ENCODE data around the gene NDUFS7. TPM values are rescaled to one million over a fixed set of nuclear protein-coding genes. Genes with fewer than 3 reads are reported as not detected.

NDUFS7 gene
- total and polyA plus RNA-seq, 2 donors (not counting 3 experiments of a cell fraction or from before 2014, with no cell fraction given) = 101 to 224 TPM

DNA sequence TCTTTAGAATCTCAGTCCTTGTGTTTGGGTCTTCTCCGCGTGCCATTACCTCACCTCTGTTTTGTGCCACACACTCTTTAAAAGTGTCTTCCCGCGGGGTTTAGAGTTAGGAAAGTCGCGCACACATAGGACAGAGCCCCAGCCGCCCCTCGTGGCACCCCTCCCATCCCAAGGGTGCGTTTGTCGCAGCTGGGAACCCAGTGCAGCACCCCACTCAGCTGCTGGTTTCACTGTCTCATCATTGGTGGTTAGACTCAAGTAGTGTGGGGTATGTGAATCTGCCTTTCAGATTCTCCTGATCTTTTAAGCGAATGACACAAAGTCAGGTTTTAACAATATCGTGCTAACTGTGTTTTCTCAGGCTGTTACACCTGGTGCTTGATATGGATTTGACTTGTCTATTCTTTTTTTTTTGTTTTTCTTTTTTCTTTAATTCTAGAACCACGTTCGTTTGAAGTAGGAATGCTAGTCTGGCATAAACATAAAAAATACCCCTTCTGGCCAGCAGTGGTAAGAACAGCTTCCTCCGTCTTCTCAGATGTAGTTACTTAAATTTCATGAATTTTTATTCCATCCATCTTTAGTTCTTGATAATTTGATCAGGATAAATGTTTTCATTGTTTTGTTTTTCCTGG is 19.5 kb upstream of the NDUFS7 start:
- H3K27me3 ChIP-seq (ENCODE audit: control insufficient read depth in 2 of 2, insufficient read depth in 2 of 2, low read length in 2 of 2) = no peaks in the 10 kb centered on the region
- no peaks in the 10 kb centered on the region for H3K79me2 ChIP-seq (ENCODE audit: control insufficient read depth, insufficient read depth, low read length)
- no peaks in the 10 kb centered on the region for H4K20me1 ChIP-seq (replicated peaks; ENCODE audit: control insufficient read depth, extremely low read depth, insufficient read depth, low read length)
- no peak for DNase-seq (ENCODE audit: low read depth, low spot score)
- BruUV-seq (replicated peaks) = no TSS peak
- ChIA-PET POLR2A (no interaction called here), CTCF (interaction anchor here (0.6 to 1.9 kb wide), 7 partner anchors 9 to 120 kb away, joined by 3 to 9 read pairs (median 5); a partner anchor contains a TSS)
- intact Hi-C loops (cut with micrococcal nuclease) (no loop called here), dilution Hi-C loops (cut with MboI; ENCODE audit: extremely low pct_ligation_motif_present, low sequenced_read_pairs) (no loop called here)
- no peak overlapping the region for H2AFZ ChIP-seq (ENCODE audit: low read depth, low read length)
- TF ChIP-seq, protein P1, sequence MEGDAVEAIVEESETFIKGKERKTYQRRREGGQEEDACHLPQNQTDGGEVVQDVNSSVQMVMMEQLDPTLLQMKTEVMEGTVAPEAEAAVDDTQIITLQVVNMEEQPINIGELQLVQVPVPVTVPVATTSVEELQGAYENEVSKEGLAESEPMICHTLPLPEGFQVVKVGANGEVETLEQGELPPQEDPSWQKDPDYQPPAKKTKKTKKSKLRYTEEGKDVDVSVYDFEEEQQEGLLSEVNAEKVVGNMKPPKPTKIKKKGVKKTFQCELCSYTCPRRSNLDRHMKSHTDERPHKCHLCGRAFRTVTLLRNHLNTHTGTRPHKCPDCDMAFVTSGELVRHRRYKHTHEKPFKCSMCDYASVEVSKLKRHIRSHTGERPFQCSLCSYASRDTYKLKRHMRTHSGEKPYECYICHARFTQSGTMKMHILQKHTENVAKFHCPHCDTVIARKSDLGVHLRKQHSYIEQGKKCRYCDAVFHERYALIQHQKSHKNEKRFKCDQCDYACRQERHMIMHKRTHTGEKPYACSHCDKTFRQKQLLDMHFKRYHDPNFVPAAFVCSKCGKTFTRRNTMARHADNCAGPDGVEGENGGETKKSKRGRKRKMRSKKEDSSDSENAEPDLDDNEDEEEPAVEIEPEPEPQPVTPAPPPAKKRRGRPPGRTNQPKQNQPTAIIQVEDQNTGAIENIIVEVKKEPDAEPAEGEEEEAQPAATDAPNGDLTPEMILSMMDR (IDR thresholded peaks at IDR 0.05; ENCODE audit: extremely low read depth in 1 of 2, insufficient read depth in 1 of 2, low read depth in 1 of 2, low read length in 2 of 2) = no peak
- TF ChIP-seq JUN (IDR thresholded peaks at IDR 0.05; ENCODE audit: borderline replicate concordance, insufficient read depth, insufficient read length, low read depth) (no peak), EZH2 (IDR thresholded peaks at IDR 0.05; ENCODE audit: borderline replicate concordance, low read depth, low read length, severe bottlenecking) (no peak), FOS (IDR thresholded peaks at IDR 0.05; ENCODE audit: borderline replicate concordance, insufficient read depth, low read length) (no peak), POLR2AphosphoS5 (IDR thresholded peaks at IDR 0.05; ENCODE audit: insufficient read depth, low read depth, low read length) (no peak), GATA2 (IDR thresholded peaks at IDR 0.05; ENCODE audit: insufficient read depth, insufficient read length, low read depth, low read length) (no peak), POLR2A (IDR thresholded peaks at IDR 0.05; ENCODE audit: low read depth, low read length) (no peak), MYC (IDR thresholded peaks at IDR 0.05; ENCODE audit: low read depth, low read length) (no peak)
- TF ChIP-seq, protein P2, sequence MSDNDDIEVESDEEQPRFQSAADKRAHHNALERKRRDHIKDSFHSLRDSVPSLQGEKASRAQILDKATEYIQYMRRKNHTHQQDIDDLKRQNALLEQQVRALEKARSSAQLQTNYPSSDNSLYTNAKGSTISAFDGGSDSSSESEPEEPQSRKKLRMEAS (IDR thresholded peaks at IDR 0.05; ENCODE audit: insufficient read depth, insufficient read length) = no peak
- no peak overlapping the region for H3K9ac ChIP-seq (replicated peaks; ENCODE audit: extremely low read depth, insufficient read depth, low read length)
- peak; percentile 65 for FAIRE-seq
- no peaks in the 10 kb centered on the region for H3K9me3 ChIP-seq (replicated peaks; ENCODE audit: control insufficient read depth, insufficient read depth, low read length)
- H3K27ac ChIP-seq (ENCODE audit: insufficient read depth, low read depth, low read length) = no peak overlapping the region
- H3K4me2 ChIP-seq (ENCODE audit: insufficient read depth, low read length) = no peak overlapping the region
- peaks cover 0 to 28% of the 10 kb centered on the region in 2 experiments for H3K36me3 ChIP-seq (ENCODE audit: control insufficient read depth in 2 of 2, extremely low read depth in 1 of 2, insufficient read depth in 2 of 2, low read length in 2 of 2)
- H3K9me1 ChIP-seq (replicated peaks; ENCODE audit: control insufficient read depth, extremely low read depth, insufficient read depth, low read length) = no peaks in the 10 kb centered on the region
- H3K4me1 ChIP-seq (ENCODE audit: control insufficient read depth, extremely low read depth, insufficient read depth, low read length) = peaks cover 7% of the 10 kb centered on the region
- no peak overlapping the region for H3K4me3 ChIP-seq (replicated peaks in 1 of 3; ENCODE audit: insufficient read depth in 1 of 3, low read depth in 1 of 3, low read length in 3 of 3)
